A673 (cell line): ENCODE results near the gene ZNF644. TPM values are rescaled to one million over a fixed set of nuclear protein-coding genes. Genes with fewer than 3 reads are reported as not detected.

Experiments
- BruUV-seq: library from RNA; stranded (reverse); fragments of 400-500 nt; replicated peaks from 2 replicates; lab custom pipeline; 2021; lab: Mats Ljungman, UMichigan
- CTCF ChIA-PET: fragments of 300-600 bp; sonication (Branson Sonifier 250); formaldehyde crosslinking; loops from one replicate; lab custom pipeline; 2022; ENCODE audit warnings: antibody characterized with exemption; lab: Charles Lee
- POLR2A ChIA-PET: fragments of 300-600 bp; sonication (Branson Sonifier 250); formaldehyde crosslinking; loops from one replicate; lab custom pipeline; 2022; ENCODE audit warnings: antibody characterized with exemption; ENCODE audit not compliant: low non-redundant PET; lab: Charles Lee
- DNase-seq: peaks from one replicate; pipeline ENCODE4 v3.0.0-alpha.2; 2015; ENCODE audit warnings: low spot score
- H3K27ac ChIP-seq: fragments of 200-600 bp; sonication (generic); 2 replicates; pipeline ENCODE4 v1.5.1; 2016; ENCODE audit warnings: mixed run types, low read depth, mild to moderate bottlenecking, mixed read lengths, antibody characterized with exemption, low read length; ENCODE audit not compliant: poor library complexity, severe bottlenecking
- H3K27me3 ChIP-seq: fragments of 200-600 bp; sonication (generic); replicated peaks from 2 replicates; pipeline ENCODE4 v1.6.1; 2017; ENCODE audit warnings: mixed run types, low read depth, mild to moderate bottlenecking, mixed read lengths, antibody characterized with exemption, low read length; ENCODE audit not compliant: insufficient read depth, poor library complexity
- H3K36me3 ChIP-seq: fragments of 200-600 bp; sonication (generic); 2 replicates; pipeline ENCODE4 v1.6.1; 2016; ENCODE audit warnings: mixed run types, mild to moderate bottlenecking, mixed read lengths, antibody characterized with exemption, low read length; ENCODE audit not compliant: insufficient read depth, poor library complexity, severe bottlenecking
- H3K4me1 ChIP-seq: fragments of 200-600 bp; sonication (generic); 2 replicates; pipeline ENCODE4 v1.6.1; 2017; ENCODE audit warnings: mixed run types, mild to moderate bottlenecking, mixed read lengths, antibody characterized with exemption, low read length; ENCODE audit not compliant: insufficient read depth, poor library complexity, severe bottlenecking
- H3K4me3 ChIP-seq: fragments of 200-600 bp; sonication (generic); 2 replicates; pipeline ENCODE4 v1.5.1; 2016; ENCODE audit warnings: low read depth, mixed run types, mild to moderate bottlenecking, mixed read lengths, low read length; ENCODE audit not compliant: poor library complexity, severe bottlenecking
- H3K9me3 ChIP-seq: fragments of 200-600 bp; sonication (generic); 2 replicates; pipeline ENCODE4 v1.6.1; 2016; ENCODE audit warnings: mixed run types, low read depth, mild to moderate bottlenecking, mixed read lengths, antibody characterized with exemption, low read length; ENCODE audit not compliant: poor library complexity, severe bottlenecking
- CTCF ChIP-seq: fragments of 300-800, 200-600 bp; sonication (generic); conservative IDR thresholded peaks from 2 replicates; pipeline ENCODE4 v1.5.1; 2017; ENCODE audit warnings: low read depth, mild to moderate bottlenecking, antibody characterized with exemption, low read length, moderate library complexity, mixed read lengths
- EZH2 ChIP-seq: fragments of 200-600 bp; sonication (generic); IDR thresholded peaks from 2 replicates; pipeline ENCODE4 v1.6.1; 2017; ENCODE audit warnings: borderline replicate concordance, low read depth, mild to moderate bottlenecking, mixed read lengths, antibody characterized with exemption, low read length; ENCODE audit not compliant: poor library complexity, severe bottlenecking
- intact Hi-C: fragments of 100-400 bp; cut with micrococcal nuclease; formaldehyde crosslinking; loops from one replicate; pipeline ENCODE4 v1.10.0; 2022; ENCODE audit not compliant: unreplicated experiment
- total RNA-seq: library from RNA; stranded (reverse); gene quantifications from 2 replicates; pipeline ENCODE4 v1.2.3, GENCODE V29; 2021

ZNF644 gene
- total RNA-seq, 1 experiment from 2014 or later, result 80.4 TPM

- ChIA-PET POLR2A (no interaction called here), CTCF (no interaction called here)
- H3K4me3 ChIP-seq, result no peak overlapping the region
- TF ChIP-seq CTCF (no peak), EZH2 (no peak)
- no peaks in the 10 kb centered on the region for H3K36me3 ChIP-seq
- no peak overlapping the region for H3K27ac ChIP-seq
- intact Hi-C loops, result no loop called here
- no peaks in the 10 kb centered on the region for H3K9me3 ChIP-seq
- DNase-seq, result no peak
- no TSS peak for BruUV-seq
- no peaks in the 10 kb centered on the region for H3K4me1 ChIP-seq
- no peaks in the 10 kb centered on the region for H3K27me3 ChIP-seq
These were observed 75.2 kb downstream of the ZNF644 start for GRCh38 chr1:90946630-90947029.

- POLR2A ChIA-PET, result no interaction called here
- H3K4me1 ChIP-seq, result no peaks in the 10 kb centered on the region
- peaks cover 12% of the 10 kb centered on the region for H3K36me3 ChIP-seq
- H3K9me3 ChIP-seq, result no peaks in the 10 kb centered on the region
- TF ChIP-seq CTCF (no peak), EZH2 (no peak)
- H3K27ac ChIP-seq, result no peak overlapping the region
- no peak overlapping the region for H3K4me3 ChIP-seq
- BruUV-seq, result no TSS peak
- no peaks in the 10 kb centered on the region for H3K27me3 ChIP-seq
- CTCF ChIA-PET, result no interaction called here
- intact Hi-C loops, result no loop called here
- DNase-seq, result no peak
These were observed 76.5 kb downstream of the ZNF644 start for GRCh38 chr1:90945287-90945686.

- Histone ChIP-seq H3K9me3 (no peaks in the 10 kb centered on the region), H3K27ac (no peak overlapping the region), H3K4me1 (no peaks in the 10 kb centered on the region), H3K27me3 (no peaks in the 10 kb centered on the region), H3K4me3 (no peak overlapping the region), H3K36me3 (peaks cover 24% of the 10 kb centered on the region)
- no TSS peak for BruUV-seq
- TF ChIP-seq EZH2 (no peak), CTCF (no peak)
- intact Hi-C loops, result no loop called here
- POLR2A ChIA-PET, result no interaction called here
- DNase-seq, result no peak
- CTCF ChIA-PET, result no interaction called here
These were observed 77.9 kb downstream of the ZNF644 start for GRCh38 chr1:90943966-90944365.
